Stomach (tissue), 4 donors: ENCODE data around the gene CPLX3.

Experiments used
- EP300 ChIP-seq: sonication (generic); formaldehyde crosslinking; IDR thresholded peaks from one replicate; pipeline ENCODE4 v1.6.1; 2017; ENCODE audit warnings: antibody characterized with exemption
- POLR2A ChIP-seq, 4 donors: fragments of 450-650 bp; IDR thresholded peaks; one replicate each; pipeline ENCODE4 v1.6.1; 2016; ENCODE audit warnings: antibody characterized with exemption in 4 of 4, control low read depth in 2 of 4, mild to moderate bottlenecking in 1 of 4, moderate library complexity in 1 of 4
- POLR2AphosphoS5 ChIP-seq, 3 donors: sonication (generic); formaldehyde crosslinking; IDR thresholded peaks; one replicate each; pipeline ENCODE4 v1.6.1; 2016; ENCODE audit warnings: antibody characterized with exemption in 3 of 3
- TF ChIP-seq, protein P1 (sequence below), 7 experiments: fragments of 450-650 bp in 4 of 7; fragments of 200-600 bp in 3 of 7; sonication (generic) in 3 of 7; IDR thresholded peaks; one replicate each; pipeline ENCODE4 v1.5.1; 2016 to 2019; ENCODE audit warnings: antibody characterized with exemption in 7 of 7, control low read depth in 2 of 7, mild to moderate bottlenecking in 1 of 7

DNA sequence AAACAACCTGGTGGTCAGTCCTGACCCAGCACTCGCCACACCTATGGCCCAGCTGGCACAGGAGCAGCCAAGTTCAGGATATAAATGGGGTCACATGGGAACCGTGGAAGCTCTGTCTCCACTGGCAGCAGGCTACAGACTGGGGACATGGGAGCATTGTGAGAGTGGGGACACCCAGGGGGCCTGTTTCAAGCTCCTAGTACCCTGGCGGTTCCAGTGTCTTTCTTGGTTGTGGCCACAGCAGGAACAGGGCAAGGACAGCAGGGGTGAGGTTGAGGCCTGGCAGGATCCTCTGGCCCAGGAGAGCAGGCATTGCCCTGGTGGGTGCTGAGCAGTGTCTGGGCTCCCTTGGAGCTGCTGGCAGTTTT, 42.6 kb upstream of the CPLX3 start:
- TF ChIP-seq POLR2A (IDR thresholded peaks at IDR 0.05) (no peak), EP300 (no peak), POLR2AphosphoS5 (IDR thresholded peaks at IDR 0.05) (no peak)
- TF ChIP-seq, protein P1, sequence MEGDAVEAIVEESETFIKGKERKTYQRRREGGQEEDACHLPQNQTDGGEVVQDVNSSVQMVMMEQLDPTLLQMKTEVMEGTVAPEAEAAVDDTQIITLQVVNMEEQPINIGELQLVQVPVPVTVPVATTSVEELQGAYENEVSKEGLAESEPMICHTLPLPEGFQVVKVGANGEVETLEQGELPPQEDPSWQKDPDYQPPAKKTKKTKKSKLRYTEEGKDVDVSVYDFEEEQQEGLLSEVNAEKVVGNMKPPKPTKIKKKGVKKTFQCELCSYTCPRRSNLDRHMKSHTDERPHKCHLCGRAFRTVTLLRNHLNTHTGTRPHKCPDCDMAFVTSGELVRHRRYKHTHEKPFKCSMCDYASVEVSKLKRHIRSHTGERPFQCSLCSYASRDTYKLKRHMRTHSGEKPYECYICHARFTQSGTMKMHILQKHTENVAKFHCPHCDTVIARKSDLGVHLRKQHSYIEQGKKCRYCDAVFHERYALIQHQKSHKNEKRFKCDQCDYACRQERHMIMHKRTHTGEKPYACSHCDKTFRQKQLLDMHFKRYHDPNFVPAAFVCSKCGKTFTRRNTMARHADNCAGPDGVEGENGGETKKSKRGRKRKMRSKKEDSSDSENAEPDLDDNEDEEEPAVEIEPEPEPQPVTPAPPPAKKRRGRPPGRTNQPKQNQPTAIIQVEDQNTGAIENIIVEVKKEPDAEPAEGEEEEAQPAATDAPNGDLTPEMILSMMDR (IDR thresholded peaks at IDR 0.05) = no peak
